Mammary epithelial cell (primary cell): ENCODE results near the gene PMM1.

Experiments
- EZH2 ChIP-seq: IDR thresholded peaks from 2 replicates; pipeline ENCODE4 v1.6.1; 2012; ENCODE audit warnings: low read length, inconsistent platforms, borderline replicate concordance
- TF ChIP-seq, protein P1 (sequence below), 2 donors: IDR thresholded peaks in 1 of 2; conservative IDR thresholded peaks in 1 of 2; 2 replicates each; pipeline ENCODE4 v1.5.1; 2011 to 2012; ENCODE audit warnings: inconsistent platforms in 2 of 2, low read length in 2 of 2, mild to moderate bottlenecking in 2 of 2, control low read depth in 1 of 2, low read depth in 1 of 2; ENCODE audit not compliant: insufficient read depth in 1 of 2; ENCODE audit errors: extremely low read depth in 1 of 2

DNA sequence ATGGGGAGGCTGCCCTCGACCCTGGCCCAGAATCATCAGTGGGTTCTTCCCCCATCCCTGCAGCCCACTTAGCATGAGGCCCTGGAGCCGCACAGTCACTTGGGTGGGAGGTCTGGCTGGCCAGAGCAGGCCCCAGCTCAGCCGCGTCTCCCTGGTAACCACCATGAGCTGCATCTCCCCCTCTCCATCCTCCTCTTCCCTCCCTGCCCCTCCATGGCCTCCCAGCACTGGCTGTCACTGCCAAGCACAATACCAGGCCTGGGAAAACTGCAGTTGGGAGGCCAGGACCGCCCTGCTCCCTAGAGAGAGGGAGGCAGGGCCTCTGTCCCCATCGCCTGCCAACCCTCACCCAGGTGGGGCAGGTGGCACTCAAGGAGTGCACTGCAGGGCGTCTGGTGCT lies 20.8 kb downstream of the PMM1 start:
- TF ChIP-seq, protein P1, sequence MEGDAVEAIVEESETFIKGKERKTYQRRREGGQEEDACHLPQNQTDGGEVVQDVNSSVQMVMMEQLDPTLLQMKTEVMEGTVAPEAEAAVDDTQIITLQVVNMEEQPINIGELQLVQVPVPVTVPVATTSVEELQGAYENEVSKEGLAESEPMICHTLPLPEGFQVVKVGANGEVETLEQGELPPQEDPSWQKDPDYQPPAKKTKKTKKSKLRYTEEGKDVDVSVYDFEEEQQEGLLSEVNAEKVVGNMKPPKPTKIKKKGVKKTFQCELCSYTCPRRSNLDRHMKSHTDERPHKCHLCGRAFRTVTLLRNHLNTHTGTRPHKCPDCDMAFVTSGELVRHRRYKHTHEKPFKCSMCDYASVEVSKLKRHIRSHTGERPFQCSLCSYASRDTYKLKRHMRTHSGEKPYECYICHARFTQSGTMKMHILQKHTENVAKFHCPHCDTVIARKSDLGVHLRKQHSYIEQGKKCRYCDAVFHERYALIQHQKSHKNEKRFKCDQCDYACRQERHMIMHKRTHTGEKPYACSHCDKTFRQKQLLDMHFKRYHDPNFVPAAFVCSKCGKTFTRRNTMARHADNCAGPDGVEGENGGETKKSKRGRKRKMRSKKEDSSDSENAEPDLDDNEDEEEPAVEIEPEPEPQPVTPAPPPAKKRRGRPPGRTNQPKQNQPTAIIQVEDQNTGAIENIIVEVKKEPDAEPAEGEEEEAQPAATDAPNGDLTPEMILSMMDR (conservative IDR thresholded peaks at IDR 0.05 in 1 of 2, IDR thresholded peaks at IDR 0.05 in 1 of 2; ENCODE audit: extremely low read depth in 1 of 2, insufficient read depth in 1 of 2, low read depth in 1 of 2, low read length in 2 of 2), result no peak
- no peak for TF ChIP-seq EZH2
